Esophagus squamous epithelium (tissue), 5 donors: Measurements from ENCODE around the gene DIS3L2. TPM values are rescaled to one million over a fixed set of nuclear protein-coding genes. Genes with fewer than 3 reads are reported as not detected.
"Not testable (repeated sequence)": the region's sequence is repeated elsewhere in the genome, so short reads cannot be mapped to it uniquely, and the experiment has no call there.

Source experiments
- DNase-seq: peaks from one replicate; lab custom pipeline; 2025; lab: John Stamatoyannopoulos, UW
- H3K27ac ChIP-seq, 4 donors: fragments of 200-600 bp; sonication (generic); one replicate each; pipeline ENCODE4 v1.5.1; 2016 to 2019; ENCODE audit warnings: mild to moderate bottlenecking in 1 of 4
- H3K27me3 ChIP-seq, 4 donors: fragments of 200-600 bp; sonication (generic); 1 replicate in 3 of 4; 2 replicates in 1 of 4; pipeline versions ENCODE4 v1.5.1 to v1.6.0; 2017 to 2021; ENCODE audit warnings: antibody characterized with exemption in 1 of 4
- H3K36me3 ChIP-seq, 3 donors: fragments of 200-600 bp; sonication (generic); one replicate each; pipeline ENCODE4 v1.5.1; 2016 to 2019
- H3K4me1 ChIP-seq, 3 donors: fragments of 200-600 bp; sonication (generic); one replicate each; pipeline ENCODE4 v1.5.1; 2017 to 2019
- H3K4me3 ChIP-seq, 4 donors: fragments of 200-600 bp; sonication (generic); 1 replicate in 3 of 4; 2 replicates in 1 of 4; pipeline ENCODE4 v1.5.1; 2016 to 2019; ENCODE audit warnings: mild to moderate bottlenecking in 2 of 4, moderate library complexity in 1 of 4
- H3K9me3 ChIP-seq, 3 donors: fragments of 200-600 bp; sonication (generic); one replicate each; pipeline ENCODE4 v1.5.1; 2016 to 2019
- CTCF ChIP-seq, 6 experiments: fragments of 450-650 bp in 4 of 6; fragments of 200-600 bp in 2 of 6; sonication (generic) in 2 of 6; IDR thresholded peaks; one replicate each; pipeline ENCODE4 v1.5.1; 2016 to 2019; ENCODE audit warnings: antibody characterized with exemption in 6 of 6, mild to moderate bottlenecking in 4 of 6, moderate library complexity in 4 of 6
- POLR2A ChIP-seq, 4 donors: fragments of 450-650 bp; IDR thresholded peaks; one replicate each; pipeline ENCODE4 v1.6.1; 2017; ENCODE audit warnings: antibody characterized with exemption in 4 of 4, mild to moderate bottlenecking in 4 of 4, moderate library complexity in 3 of 4
- WGBS, 2 donors: methylation state at CpG; one replicate each; pipeline ENCODE4 v1.1.5; 2018; 5-methylcytosine and 5-hydroxymethylcytosine counted together
- intact Hi-C: fragments of 100-400 bp; cut with DNase I; formaldehyde crosslinking; loops from one replicate; pipeline ENCODE4 v1.15.0; 2022
- total RNA-seq, 4 donors: library from RNA; depleted of rRNA; stranded (reverse); fragments of >200 nt; gene quantifications; one replicate each; pipeline ENCODE4 v1.1.0, GENCODE V29; 2016
- donor health status: DM: yes; HTN: yes; CAD: no.

Gene DIS3L2
- total RNA-seq, 4 donors from 2014 or later: 14.5 to 42.8 (median 32.4) TPM

GRCh38 chr2:232367591-232368233 is 406.2 kb downstream of the DIS3L2 start:
- DNase-seq: no peak
- Histone ChIP-seq H3K4me1 (peaks cover 0 to 3% (median 0%) of the 10 kb centered on the region in 3 donors), H3K4me3 (no peak overlapping the region), H3K27ac (no peak overlapping the region), H3K9me3 (no peaks in the 10 kb centered on the region), H3K27me3 (peaks cover 0 to 23% (median 0%) of the 10 kb centered on the region in 4 donors), H3K36me3 (no peaks in the 10 kb centered on the region)
- intact Hi-C loops: no loop called here
- TF ChIP-seq POLR2A (IDR thresholded peaks at IDR 0.05) (no peak), CTCF (IDR thresholded peaks at IDR 0.05) (peak in 1 of 6 experiments; percentile 6)
- 73 to 87% methylated on average over 5 to 10 of the region's 13 CpGs for WGBS, 2 donors

GRCh38 chr2:232368311-232368731 is 406.8 kb downstream of the DIS3L2 start:
- H3K27ac ChIP-seq: no peak overlapping the region
- no peaks in the 10 kb centered on the region for H3K36me3 ChIP-seq
- peaks cover 0 to 23% (median 0%) of the 10 kb centered on the region in 4 donors for H3K27me3 ChIP-seq
- H3K4me3 ChIP-seq: no peak overlapping the region
- WGBS, 2 donors: 94 to 95% methylated on average over 3 to 9 of the region's 15 CpGs
- intact Hi-C loops: no loop called here
- TF ChIP-seq CTCF (IDR thresholded peaks at IDR 0.05) (no peak), POLR2A (IDR thresholded peaks at IDR 0.05) (no peak)
- H3K4me1 ChIP-seq: peaks cover 0 to 3% (median 0%) of the 10 kb centered on the region in 3 donors
- no peaks in the 10 kb centered on the region for H3K9me3 ChIP-seq
- DNase-seq: no peak

- Histone ChIP-seq H3K27me3 (peaks cover 0 to 23% (median 0%) of the 10 kb centered on the region in 4 donors), H3K4me3 (no peak overlapping the region), H3K9me3 (no peaks in the 10 kb centered on the region), H3K36me3 (no peaks in the 10 kb centered on the region), H3K27ac (no peak overlapping the region), H3K4me1 (no peaks in the 10 kb centered on the region)
- TF ChIP-seq CTCF (IDR thresholded peaks at IDR 0.05) (no peak), POLR2A (IDR thresholded peaks at IDR 0.05) (no peak)
- no peak for DNase-seq
- intact Hi-C loops: no loop called here
- 78% methylated on average over 4 to 6 of the region's 15 CpGs for WGBS, 2 donors
These were observed 407.8 kb downstream of the DIS3L2 start for GRCh38 chr2:232369126-232369951.

GRCh38 chr2:232370007-232370406 is 408.5 kb downstream of the DIS3L2 start:
- WGBS, 2 donors: no CpG with 5 or more reads among the region's 12 CpGs

DNA sequence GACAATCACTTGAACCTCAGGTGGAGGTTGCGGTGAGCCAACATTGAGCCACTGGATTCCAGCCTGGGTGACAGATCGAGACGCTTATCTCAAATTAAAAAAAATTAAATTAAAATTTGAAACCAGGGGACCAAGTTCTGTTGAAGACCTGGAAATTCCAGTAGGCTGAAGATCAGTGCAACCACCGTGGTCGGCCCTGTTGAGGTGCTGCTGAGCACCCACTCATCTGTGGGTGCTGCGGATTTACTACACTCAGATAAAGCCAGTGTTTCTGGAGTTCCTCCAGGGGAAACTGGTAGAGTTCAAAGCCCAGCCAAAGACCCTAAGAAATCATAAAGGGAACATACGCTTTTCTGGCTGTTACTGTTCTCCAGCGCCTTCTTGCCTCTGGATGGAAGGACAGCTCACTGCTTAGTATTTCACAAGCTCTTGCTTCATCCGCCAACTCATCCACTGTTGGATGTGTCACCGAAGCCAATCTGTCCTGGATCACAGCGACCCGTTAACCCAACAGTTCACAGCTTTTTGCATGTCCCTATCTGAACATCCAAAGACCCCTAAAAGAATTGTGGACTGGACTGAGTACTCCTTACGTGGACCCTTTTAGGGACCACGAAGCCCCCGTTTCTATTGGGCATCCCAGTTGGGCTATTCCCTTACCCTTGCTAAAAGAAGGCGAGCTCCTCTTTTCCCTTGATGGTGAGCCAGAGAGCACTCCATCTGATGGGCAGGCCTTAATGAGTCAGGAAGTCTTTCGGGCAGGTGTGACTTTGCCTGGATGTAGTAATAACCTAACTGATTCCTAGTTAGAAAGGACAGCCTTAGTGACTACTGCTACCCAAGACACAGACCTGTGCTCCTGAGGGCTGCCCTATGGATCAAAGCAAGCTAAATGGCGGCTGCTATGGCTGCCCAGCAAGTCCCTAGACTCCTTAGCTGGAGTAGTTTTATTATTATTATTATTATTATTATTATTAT is 411.0 kb downstream of the DIS3L2 start:
- TF ChIP-seq POLR2A (IDR thresholded peaks at IDR 0.05): no peak
- no peak for TF ChIP-seq CTCF (IDR thresholded peaks at IDR 0.05)
- H3K4me1 ChIP-seq: no peaks in the 10 kb centered on the region
- no peak for DNase-seq
- intact Hi-C loops: no loop called here
- no peaks in the 10 kb centered on the region for H3K36me3 ChIP-seq
- H3K27me3 ChIP-seq: peaks cover 0 to 22% (median 0%) of the 10 kb centered on the region in 4 donors
- H3K9me3 ChIP-seq: no peaks in the 10 kb centered on the region
- WGBS, 2 donors: 84 to 92% methylated on average over 14 to 15 of the region's 18 CpGs
- no peak overlapping the region for H3K4me3 ChIP-seq
- no peak overlapping the region for H3K27ac ChIP-seq

More at GRCh38 chr2:232370007-232370406, 408.5 kb downstream of the DIS3L2 start:
- H3K9me3 ChIP-seq, DNase-seq, H3K27ac ChIP-seq, intact Hi-C loops, H3K4me3 ChIP-seq, H3K36me3 ChIP-seq, H3K4me1 ChIP-seq: not testable (repeated sequence)
- H3K27me3 ChIP-seq: peaks cover 0 to 23% (median 0%) of the 10 kb centered on the region in 4 donors
